Fibroblast of skin of scalp (primary cell): ENCODE data around the gene PAXX. TPM values are rescaled to one million over a fixed set of nuclear protein-coding genes. Genes with fewer than 3 reads are reported as not detected.

Experiments
- DNase-seq: peaks from one replicate; pipeline ENCODE4 v3.0.0-alpha.2; 2013
- polyA plus RNA-seq, 2 experiments: library from polyadenylated mRNA; unstranded; fragments of 120-200 nt; gene quantifications; one replicate each; pipeline ENCODE4 v1.2.1, GENCODE V29; 2013; ENCODE audit not compliant: insufficient read length in 2 of 2

The PAXX gene, protein sequence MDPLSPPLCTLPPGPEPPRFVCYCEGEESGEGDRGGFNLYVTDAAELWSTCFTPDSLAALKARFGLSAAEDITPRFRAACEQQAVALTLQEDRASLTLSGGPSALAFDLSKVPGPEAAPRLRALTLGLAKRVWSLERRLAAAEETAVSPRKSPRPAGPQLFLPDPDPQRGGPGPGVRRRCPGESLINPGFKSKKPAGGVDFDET
- polyA plus RNA-seq (2013, experiment 1 of 2; ENCODE audit: insufficient read length) = 29.3 TPM
- polyA plus RNA-seq (2013, experiment 2 of 2; ENCODE audit: insufficient read length) = 30.0 TPM

DNA sequence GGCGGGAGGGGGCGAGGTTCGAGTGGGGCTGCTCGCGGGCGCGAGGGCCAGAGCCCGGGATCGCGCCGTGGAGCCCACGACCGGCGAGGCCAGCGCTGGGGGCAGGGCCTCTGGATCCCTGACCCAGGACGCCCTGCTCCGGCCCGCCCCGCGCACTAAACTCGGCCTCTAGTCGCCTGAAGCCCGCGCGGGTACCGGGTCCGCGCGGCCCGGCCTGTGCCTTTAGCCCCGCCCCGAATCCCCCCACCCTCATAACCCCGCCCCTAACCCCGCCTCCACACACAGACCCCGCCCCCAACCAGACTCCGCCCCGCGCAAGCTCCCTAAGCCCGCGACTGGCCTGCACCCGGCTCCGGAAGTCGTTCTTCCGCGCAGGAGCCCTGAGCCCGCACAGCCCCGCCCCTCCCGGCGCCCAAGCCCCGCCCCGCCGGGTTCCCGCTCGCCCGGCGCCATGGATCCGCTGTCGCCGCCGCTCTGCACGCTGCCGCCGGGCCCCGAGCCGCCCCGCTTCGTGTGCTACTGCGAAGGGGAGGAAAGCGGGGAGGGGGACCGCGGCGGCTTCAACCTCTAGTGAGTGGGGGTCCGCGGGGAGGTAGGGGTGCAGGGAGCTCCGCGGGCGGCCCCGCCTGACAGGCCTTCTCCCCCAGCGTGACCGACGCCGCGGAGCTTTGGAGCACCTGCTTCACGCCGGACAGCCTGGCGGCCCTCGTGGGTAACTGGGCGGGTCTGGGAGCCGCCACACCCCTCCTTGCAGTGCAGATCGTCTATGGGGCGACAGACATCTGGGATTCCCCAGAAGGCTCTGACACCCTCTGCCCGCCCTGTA, at the start of gene PAXX:
PAXX (plus strand) TSS at position 430 of the 826 bp plus-strand sequence; CDS start at position 452, 22 bp downstream.
- DNase-seq = peak; percentile 91

DNA sequence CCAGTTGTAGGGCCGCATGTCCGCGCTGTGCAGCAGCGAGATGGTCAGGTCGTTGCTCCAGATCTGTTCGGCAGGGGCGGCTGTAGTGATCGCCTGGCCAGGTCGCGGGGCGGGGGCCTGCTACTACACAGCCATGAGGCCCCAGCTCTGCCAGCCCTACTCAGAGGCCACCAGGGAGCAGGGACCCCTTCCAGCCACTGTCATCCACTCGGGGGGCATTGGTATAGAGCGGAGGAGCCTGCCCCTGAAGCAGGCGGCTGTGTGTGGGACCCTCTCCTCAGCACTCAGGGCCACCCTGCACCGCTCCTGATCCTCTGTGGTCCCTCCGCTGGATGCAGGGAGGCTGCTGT, 49.4 kb upstream of the PAXX start:
- DNase-seq = no peak

GRCh38 chr9:136943291-136944211, 48.7 kb upstream of the PAXX start:
- DNase-seq = no peak

GRCh38 chr9:136944212-136944518, 48.1 kb upstream of the PAXX start:
- peak; percentile 69 for DNase-seq

- peak; percentile 95 for DNase-seq
These were observed 47.5 kb upstream of the PAXX start, which contains the start of the genes C8G and FBXW5 for GRCh38 chr9:136944519-136945332. Gene C8G, plus strand, starts transcription at chr9:136945243. Its CDS starts 78 bp downstream, at chr9:136945321. Gene FBXW5, minus strand, starts transcription at chr9:136944738. Its CDS starts 655 bp downstream, at chr9:136944083.

GRCh38 chr9:136945333-136946227, 46.6 kb upstream of the PAXX start:
- no peak for DNase-seq

DNA sequence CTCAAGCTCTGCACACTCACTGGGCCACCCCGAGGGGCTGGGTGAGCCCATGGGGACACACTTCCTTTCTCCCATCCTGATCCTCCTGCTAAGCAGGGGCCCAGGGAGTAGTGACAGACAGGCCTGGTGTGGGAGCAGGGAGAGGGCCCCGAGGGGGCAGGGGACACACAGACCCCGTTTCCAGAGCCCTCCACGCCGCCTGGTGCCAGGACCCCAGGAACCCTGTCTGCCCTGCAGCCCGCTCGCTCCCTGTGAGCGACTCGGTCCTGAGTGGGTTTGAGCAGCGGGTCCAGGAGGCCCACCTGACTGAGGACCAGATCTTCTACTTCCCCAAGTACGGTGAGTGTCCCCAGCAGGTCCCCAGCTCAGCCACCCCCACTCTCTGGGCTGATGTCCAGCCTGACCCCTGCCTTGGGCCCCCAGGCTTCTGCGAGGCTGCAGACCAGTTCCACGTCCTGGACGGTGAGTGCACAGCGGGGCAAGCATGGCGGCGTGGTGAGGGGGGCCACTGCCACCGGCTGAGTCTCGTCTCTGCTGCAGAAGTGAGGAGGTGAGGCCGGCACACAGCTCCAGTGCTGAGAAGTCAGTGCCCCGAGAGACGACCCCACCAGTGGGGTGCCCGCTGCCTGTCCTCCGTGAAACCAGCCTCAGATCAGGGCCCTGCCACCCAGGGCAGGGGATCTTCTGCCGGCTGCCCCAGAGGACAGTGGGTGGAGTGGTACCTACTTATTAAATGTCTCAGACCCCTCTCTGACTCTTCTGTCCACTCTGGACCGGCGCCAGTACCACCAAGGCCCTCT, 45.8 kb upstream of the PAXX start:
- no peak for DNase-seq

GRCh38 chr9:136947028-136947891, 45.0 kb upstream of the PAXX start:
- no peak for DNase-seq

- DNase-seq = peak; percentile 32
These were observed 44.2 kb upstream of the PAXX start for GRCh38 chr9:136947955-136948510.

- no peak for DNase-seq
These were observed 42.9 kb upstream of the PAXX start for GRCh38 chr9:136949239-136949816.

GRCh38 chr9:136949817-136950655, 42.2 kb upstream of the PAXX start:
- DNase-seq = peak; percentile 75

DNA sequence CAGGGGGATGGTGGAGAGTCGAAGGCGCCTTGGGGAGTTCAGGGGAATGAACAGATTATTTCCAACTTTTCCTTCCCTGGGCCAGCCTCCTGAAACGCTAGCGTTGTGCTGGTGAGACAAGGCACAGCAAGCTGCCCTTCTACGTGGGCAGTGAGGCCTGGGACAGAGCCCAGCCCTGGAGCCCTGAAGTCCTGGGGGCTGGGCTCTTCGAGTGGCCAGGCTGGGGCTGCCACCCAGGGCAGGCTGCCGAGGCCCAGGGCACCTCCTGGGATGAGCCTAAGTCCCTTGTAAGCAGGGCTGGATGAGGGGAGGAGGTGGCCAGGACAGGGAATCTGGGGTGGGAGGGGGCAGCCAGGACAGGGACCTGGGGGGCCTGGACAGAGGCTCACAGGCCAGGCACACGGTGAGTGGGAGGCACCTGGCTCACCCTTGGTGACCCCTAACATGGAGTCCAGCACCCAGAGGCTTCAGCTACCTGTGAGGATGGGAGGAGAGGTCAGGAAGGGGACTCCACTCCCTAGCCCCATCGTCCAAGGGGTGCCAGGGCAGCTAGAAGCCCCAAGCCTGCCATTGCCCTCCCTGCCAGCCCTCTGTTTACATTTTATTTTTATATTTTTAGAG, 41.5 kb upstream of the PAXX start:
- no peak for DNase-seq

- no peak for DNase-seq
These were observed 40.5 kb upstream of the PAXX start, which contains the start of gene LCN12 for GRCh38 chr9:136951541-136952320. Gene LCN12, plus strand, starts transcription at chr9:136952273. Its CDS starts 55 bp downstream, at chr9:136952328.

GRCh38 chr9:136952321-136952850, 39.8 kb upstream of the PAXX start:
- DNase-seq = no peak
